GM21528 (cell line): ENCODE measurements around the gene FLT4.
"Not testable (repeated sequence)": the region's sequence is repeated elsewhere in the genome, so short reads cannot be mapped to it uniquely, and the experiment has no call there.

Experiments
- ATAC-seq: cut with Tn5 transposase; IDR thresholded peaks from one replicate; pipeline ENCODE4 v1.9.1; 2021; ENCODE audit warnings: mild to moderate bottlenecking, moderate library complexity; ENCODE audit not compliant: unreplicated experiment, low FRiP score

The FLT4 gene

DNA sequence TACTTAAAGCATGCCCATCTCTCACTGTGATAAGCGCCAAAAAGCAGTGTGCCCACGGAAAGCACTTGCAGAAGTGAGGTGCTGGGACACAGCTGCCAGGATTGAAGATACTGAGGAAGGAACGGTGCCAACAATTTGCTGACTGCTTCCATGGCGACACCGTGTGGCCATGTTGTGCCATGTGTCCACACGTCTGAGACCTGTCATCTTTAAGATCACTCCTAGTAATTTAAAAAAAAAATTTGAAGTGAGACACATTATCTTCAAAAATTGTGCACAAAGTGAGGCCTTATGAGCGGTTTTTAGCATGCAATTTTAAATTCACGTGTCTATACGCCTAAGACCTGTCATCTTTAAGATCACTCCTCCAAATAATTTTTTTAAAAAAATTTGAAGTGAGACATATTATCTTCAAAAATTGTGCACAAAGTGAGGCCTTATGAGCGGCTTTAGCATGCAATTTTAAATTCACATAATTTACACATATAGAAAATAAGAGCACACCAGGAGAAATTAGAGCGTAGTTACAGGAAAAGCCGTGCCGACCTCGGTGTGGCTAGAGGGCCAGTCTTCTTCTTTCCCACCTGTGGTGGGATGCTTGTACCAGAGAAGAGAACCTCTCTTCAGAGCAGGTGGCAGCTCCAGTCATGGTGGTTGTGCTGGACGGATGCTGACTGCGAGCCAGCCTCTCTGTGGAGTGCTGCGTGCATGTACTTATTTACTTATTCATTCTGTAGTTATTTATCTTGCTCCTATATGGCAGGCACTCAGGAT lies 21.4 kb upstream of the FLT4 start:
- ATAC-seq, result no peak

DNA sequence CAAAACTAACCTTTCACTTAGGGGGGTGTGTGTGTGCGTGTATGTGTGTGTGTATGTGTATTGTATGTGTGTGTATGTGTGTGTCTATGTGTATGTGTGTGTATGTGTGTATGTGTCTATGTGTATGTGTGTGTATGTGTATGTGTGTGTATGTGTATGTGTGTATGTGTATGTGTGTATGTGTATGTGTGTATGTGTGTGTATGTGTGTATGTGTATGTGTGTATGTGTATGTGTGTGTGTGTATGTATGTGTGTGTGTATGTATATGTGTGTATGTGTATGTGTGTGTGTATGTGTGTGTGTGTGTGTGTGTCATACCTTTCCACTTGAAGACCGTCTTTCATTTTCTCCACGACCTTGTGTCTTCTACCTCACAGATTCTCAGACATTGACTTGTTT lies 20.8 kb upstream of the FLT4 start:
- ATAC-seq, result no peak

DNA sequence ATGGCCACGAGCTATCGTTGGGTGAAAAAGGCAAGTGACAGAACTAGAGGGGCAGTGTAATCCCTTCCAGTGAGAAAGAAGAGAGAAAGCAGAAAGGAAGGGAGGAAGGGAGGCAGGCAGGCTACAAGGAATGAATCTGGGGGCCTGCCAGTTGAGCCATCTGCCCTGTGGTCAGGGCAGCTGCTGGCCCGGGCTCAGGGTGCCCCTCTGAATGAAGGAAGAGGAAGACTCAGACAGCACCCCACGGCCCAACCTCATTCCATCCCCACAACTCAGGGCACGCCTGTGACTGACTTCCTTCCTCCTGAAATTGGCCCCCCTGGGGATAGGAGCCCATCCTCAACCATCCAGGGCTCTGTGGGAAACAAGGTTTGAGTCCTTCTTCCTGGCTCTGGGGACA lies 20.3 kb upstream of the FLT4 start:
- no peak for ATAC-seq

DNA sequence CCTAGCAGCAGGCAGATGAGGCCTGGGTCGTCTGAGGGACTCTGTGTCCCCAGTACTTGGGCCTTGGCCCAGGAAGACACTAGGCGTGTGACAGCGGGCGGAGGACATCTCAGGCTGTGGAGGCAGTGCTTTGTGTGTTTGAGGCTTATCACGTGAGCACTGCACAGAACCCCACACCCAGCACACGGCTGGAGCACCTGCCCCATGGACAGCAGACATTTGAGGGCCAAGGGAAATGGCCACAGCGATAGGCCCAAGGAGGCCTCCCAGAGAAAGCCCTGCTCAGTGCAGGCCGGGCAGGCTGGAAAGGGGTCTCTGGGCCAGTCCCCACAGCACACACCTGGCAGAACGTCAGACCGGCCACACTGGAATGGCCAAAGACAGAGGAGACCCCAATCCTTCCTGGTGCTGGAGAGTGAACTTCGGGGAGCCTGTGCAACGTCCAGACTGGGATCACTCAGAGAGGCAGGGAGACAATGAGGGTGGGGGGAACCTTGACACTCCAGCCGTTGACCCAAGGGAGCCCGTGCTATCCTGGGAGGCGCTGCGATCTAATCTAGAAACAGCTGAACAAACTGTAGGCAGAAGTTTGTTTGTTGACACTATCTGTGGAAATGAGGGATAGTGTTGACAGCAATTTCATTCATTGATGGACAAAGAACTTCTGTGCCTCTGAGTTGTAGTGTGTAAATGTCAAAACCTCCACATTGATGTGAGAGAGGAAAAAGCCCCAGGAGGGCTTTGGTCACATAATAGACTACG lies 19.6 kb upstream of the FLT4 start:
- no peak for ATAC-seq

DNA sequence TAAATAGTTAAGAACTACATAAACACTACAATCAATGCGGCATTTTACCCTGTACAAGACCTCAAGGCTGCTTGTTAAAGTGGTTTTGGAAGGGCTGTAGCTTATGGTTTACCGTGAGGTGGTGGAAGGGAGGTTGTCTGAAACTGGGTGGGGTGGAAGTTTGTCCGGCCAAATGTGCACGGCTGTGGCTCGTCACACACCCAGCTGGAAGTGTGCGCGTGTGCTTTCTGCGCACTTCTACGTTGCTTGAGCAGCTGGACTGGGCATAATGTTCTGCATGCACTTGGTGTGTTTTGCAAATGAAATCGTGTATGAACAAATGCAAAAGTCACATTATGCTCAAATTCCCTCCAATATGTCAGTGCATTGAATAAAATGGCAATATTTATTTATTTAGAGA lies 17.4 kb upstream of the FLT4 start:
- no peak for ATAC-seq

DNA sequence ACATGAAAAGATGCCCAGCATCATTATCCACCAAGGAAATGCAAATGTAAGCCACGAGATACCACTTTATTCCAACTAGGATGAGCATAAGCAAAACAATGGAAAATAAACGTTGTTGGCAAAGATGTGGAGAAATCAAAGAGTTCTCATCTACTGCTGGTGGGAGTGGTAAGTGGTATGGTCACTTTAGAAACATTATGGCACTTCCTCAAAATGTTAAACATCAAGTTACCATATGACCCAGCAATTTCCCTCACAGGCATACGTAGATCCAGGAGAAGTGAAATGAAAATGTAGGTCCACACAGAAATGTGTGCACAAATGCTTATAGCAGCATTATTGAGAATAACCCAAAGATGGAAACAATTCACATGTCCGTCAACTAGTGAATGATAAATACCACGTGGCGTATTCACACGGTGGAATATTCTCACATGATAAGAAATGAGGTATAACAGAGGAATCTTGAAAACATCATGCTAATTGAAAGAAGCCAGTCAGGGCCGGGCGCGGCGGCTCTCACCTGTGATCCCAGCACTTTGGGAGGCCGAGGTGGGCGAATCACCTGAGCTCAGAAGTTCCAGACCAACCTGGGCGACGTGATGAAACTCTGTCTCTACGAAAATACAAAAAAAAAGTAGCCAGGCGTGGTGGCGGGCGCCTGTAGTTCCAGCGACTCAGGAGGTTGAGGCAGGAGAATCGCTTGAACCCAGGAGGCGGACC lies 16.4 kb upstream of the FLT4 start:
- ATAC-seq, result no peak

DNA sequence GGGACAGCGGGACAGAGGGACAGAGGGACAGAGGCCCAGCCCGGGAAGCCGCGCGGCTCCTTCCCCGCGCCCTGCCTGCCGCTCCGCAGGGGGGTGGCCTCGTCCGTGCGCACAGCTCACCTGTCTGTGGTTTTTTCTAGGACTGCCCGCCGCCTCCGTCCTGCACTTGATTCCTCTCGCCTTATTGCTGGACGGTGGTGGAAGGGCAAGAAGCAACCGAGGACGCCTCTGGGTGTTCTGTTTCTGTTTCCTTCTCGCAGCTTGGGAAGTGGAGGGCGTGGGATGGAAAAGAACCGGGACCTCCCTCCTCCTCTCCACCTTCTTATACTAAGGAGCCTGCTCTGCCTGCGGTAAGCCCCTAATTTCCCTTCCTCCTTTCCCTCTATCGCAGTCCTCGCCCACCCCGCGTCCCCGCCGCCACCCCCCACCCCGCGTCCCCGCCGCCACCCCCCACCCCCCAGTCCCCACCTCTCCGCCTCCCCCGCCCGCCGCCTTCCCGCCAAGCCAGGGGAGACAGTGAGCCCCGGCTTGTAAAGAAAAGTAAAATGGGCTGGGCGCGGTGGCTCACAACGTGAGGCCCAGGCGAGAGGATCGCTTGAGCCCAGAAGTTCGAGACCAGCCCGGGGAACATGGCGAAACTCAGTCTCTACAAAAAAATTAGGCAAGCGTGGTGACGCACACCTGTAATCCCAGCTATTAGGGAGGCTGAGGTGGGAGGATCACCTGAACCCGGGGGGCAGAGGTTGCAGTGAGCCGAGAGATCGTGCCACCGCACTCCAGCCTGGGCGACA lies 9.6 kb upstream of the FLT4 start:
- ATAC-seq, result no peak

DNA sequence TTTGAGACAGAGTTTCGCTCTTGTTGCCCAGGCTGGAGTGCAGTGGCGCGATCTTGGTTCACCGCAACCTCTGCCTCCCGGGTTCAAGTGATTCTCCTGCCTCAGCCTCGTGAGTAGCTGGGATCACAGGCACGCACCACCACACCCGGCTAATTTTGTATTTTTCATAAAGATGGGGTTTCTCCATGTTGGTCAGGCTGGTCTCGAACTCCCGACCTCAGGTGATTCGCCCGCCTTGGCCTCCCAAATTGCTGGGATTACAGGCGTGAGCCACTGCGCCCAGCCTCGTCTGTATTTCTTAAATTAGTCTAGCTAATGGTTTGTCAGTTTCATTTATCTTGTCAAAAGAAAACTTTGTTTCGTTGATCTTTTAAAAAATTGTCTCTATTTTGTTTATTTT lies 5.8 kb upstream of the FLT4 start:
- ATAC-seq, result not testable (repeated sequence)

DNA sequence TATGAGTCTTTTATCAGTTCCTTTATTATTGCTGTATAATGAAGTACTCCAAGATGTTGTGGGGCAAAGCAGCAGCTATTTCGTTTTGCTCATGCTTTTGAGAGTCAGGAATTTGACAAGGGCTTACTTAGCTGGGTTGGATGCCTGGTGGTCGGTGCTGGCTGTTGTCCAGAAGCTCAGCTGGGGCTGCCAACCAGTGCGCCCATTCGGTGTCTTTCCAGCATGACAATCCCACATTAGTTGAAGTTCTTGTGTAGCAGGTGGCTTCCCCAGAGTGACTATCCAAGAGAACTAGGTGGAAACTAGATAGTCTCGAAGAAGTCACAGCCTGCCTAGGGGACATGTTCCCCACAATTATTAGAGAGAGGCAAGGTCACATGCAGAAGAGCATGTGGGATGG lies 3.4 kb upstream of the FLT4 start:
- ATAC-seq, result no peak

DNA sequence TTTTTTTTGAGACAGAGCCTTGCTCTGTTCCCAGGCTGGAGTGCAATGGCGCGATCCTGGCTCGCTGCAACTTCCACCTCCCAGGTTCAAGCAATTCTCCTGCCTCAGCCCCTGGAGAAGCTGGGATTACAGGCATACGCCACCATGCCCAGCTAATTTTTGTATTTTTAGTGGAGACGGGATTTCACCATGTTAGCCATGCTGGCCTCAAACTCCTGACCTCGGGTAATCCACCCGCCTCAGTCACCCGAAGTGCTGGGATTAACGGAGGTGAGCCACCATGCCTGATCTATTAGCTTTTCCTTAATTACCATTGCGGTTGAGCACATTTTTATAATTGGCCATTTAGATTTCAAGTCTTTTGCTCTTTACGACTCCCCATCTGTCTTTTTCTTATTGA lies 2.9 kb upstream of the FLT4 start:
- no peak for ATAC-seq

DNA sequence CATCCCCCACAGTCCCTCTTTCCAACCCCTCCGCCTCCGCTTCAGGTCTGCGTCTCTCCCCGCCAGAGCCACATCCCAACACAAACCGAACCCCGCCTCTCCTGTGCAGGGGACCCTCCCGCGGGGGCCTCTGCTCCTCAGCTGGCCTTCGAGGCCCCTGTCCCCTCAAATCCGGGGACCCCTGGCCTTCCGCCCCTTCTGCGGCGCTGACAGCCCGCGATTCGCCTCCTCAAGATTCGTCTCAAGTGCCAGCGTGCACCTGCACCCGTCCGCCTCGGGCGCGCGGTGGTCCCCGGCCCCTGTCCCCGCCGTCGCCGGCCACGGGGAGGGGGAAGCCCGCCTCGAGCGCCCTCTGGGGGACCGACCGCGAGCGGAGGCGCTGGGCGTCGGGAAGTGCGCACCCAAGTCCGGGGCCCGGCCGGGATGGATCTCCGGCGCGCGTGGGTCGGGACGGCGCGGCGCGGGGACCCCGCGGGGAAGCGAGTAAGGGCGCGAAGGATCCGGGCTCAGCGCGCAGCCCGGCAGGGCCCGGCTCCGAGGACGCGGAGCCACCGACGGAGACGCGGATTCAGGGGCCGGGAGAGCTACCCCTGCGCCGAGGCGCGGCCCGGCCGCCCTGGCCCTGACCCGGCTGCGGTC lies 623 bp downstream of the FLT4 start:
- no peak for ATAC-seq

DNA sequence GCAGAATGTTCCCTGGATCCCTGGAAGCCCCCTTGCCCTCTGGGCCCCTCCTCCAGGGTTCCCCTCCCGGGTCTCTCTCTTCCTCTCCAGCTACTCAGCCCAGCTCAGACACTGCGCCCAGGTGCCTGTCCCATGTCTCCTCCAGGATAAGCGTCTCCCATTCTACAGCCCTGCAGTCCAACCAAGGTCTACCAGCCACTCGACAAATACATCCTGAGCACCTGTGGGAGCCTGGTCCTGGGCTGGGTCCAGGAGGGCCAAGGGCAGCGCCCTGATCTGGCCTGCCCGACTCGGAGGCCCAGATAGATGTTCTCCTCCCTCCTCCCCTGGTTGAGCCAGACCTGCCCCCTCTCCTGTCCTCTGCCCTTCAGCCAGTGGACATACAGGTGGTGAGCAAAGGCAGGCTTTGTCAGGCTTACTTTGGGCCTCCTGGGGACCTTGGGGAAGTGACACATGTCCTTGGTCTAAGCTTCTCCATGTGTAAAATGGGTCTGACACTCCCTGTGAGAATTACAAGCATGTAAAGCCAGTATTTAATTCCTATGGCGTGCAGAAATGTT lies 1.4 kb downstream of the FLT4 start:
- ATAC-seq, result no peak

DNA sequence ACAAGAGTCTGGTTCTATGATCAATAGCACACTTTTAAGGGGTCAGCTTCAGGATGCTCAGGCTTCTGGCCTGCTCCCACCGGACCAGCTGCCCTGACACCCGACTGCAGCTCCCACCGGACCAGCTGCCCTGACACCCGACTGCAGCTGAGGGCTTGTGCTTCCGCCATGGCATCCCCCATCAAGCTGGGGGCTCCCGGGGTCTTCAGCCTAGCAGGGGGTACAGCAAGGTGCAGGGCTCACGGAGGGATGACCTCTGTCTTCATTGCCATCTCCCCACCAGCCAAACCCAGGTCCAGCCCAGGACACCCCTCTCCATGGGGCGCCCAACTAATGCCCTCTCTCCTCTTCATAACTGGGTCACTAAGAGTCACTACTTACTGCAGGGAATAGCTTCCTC lies 1.9 kb downstream of the FLT4 start:
- no peak for ATAC-seq

DNA sequence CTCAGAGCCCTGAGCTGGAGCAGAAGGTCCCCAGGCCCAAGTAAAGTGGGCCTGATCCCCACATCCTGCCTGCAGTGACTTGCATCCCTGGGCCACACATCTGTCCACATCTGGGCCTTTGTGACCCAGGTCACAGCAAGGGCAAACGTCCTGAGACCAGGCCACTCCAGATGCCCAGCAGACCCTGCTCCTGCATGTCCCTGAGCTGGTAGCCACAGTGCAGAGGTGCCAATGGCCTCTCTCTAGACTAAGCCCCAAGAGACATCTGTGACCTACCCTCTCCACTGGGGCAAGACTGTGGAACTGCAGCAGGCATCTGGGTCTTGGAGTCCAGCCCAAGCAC lies 2.5 kb downstream of the FLT4 start:
- no peak for ATAC-seq

DNA sequence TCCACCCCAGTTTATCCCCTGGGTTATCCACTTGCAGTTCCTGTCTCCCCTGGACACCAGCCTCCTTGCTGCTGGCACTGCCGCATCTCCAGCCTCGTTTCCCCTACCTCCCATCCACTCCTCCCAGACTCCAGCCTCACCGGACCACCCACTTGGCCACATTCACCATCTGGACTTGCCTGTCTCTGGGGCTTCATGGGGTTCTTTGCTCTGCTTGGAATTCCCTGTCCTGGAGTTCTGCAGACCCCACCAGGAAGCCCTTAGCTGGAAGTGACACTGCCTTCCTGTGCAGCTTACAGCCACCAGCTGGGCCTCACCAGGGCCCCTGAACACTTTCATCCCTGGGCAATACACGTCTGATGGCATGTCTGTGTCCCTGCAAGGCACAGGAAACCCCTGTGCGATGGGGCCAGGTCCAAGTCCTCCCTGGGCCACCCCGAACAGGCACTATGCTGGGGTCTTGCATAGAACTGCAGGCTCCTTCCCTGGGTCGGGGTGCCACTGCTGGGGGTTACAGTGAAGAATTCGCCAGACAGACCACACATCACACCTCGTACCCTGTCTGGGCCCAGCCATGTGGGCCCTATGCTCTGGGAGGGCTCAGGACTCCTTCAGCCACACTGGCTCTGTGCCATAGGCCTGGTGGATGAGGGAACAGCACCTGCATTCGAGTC lies 3.0 kb downstream of the FLT4 start:
- ATAC-seq, result no peak

DNA sequence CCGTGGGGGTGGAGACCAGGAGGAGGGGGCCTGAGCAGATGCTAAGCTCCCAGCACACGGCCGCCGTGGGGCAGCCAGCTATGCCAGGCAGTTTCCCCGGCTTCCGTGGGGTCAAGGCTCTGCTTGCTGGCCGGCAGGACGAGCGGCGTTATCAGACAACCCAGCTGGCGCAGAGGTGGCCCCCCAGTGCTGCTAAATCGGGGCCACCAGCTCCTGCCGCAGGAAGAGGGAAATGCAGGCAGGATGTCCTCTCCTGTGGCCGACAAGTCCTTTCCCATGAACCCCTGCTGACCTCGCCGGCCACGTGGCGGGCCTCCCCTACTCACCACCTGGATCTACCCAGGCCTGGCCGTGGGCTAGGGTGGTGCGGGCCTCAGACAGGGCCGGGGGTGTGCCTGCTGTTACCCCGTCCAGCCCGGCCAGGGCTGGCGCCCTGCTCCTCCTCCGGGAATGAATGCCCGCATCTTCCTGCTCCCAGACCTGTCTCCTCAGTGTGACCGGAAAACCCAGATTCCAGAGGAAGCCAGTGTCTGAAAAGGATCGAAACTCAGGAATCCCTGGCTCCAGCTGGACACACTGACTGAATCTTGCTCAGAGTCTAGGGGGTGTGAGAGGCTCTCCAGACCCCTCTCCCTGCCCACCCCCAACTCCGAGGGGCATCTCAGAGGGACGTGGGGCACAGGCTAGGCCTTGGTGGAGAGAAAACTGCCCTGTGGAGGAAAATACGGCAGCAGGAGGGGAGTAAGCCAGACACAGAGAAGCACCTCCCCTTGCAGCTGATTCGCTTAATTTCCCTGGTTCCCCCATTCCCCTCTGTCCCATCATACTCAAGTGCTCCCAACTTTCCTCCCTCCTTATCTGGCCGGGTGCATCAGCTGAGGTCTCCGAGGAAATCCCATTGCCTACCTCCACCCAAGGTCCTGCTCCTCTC lies 3.9 kb downstream of the FLT4 start:
- ATAC-seq, result no peak

DNA sequence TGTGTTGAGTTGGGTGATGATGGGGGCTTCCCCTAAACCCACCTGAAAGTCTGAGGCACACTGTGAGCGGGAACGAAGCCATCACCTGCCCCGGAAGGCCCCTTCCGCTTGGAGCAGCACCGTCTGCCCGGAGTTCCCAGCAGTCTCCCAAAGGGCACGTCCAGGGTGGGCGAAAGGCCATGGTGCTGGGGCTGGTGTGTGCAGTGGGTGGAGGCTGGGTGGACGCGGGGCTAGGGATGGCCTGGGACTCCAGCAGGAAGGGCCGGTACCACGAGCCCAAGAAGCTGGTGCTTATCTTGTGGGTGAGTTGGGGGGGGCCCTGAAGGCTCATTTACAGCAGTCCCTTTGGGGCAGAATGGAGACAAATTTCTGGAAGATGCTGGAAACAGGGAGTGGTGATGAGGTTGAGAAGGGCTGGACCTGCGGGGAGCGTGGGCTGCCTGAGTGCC lies 4.6 kb downstream of the FLT4 start:
- no peak for ATAC-seq

DNA sequence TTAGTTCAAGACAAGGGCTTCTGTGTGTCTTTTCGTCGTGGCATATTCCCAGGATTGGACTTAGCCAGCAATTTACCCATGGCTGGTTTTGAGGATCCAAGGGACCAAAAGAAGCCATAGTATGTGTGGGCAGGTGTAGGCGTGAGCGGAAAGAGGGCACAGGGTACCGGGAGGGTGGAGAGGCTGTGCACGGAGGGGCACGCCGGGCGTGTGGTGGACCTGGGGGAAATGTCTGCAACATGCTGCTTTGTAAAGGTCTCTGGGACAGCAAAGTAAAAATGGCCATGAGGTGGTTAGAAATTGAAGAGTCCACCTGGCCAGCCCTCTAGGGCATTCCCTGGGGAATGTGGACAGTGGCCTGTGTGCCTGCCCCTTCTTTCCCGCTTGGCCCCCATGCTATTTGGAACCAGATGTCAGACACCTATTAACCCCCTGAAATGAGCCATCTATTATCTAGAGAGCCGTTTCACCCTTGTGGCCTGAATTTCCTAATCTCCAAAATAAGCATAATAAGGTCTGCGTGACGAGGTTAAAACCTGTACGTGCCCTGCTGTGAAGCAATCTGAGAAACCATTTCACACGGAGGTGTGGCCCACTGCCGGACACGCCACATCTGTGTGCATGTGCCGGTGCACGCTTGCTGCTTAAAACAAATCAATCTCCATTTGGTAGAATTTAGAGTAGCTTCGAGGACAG lies 5.1 kb downstream of the FLT4 start:
- ATAC-seq, result no peak
